Rectal smooth muscle tissue (tissue), 1 donor: ENCODE results near the gene SIL1.

Experiments used
- H3K27ac ChIP-seq: one replicate; pipeline ENCODE4 v1.7.0; 2013; ENCODE audit warnings: low read depth, low read length, inconsistent platforms
- H3K27me3 ChIP-seq: one replicate; pipeline ENCODE4 v1.7.0; 2013; ENCODE audit warnings: low read length; ENCODE audit not compliant: control insufficient read depth, insufficient read depth
- H3K36me3 ChIP-seq: one replicate; pipeline ENCODE4 v1.7.0; 2013; ENCODE audit warnings: low read length; ENCODE audit not compliant: control insufficient read depth, insufficient read depth
- H3K4me1 ChIP-seq: one replicate; pipeline ENCODE4 v1.7.0; 2013; ENCODE audit warnings: low read length; ENCODE audit not compliant: control insufficient read depth, insufficient read depth
- H3K4me3 ChIP-seq: one replicate; pipeline ENCODE4 v1.7.0; 2013; ENCODE audit warnings: low read length
- H3K9ac ChIP-seq: one replicate; pipeline ENCODE4 v1.7.0; 2013; ENCODE audit warnings: low read length

Gene SIL1

GRCh38 chr5:138967791-138968448 is 230.2 kb downstream of the SIL1 start:
- Histone ChIP-seq H3K4me3 (no peak overlapping the region), H3K27ac (no peak overlapping the region), H3K27me3 (no peaks in the 10 kb centered on the region), H3K9ac (no peak overlapping the region), H3K36me3 (no peaks in the 10 kb centered on the region), H3K4me1 (no peaks in the 10 kb centered on the region)

- Histone ChIP-seq H3K4me3 (no peak overlapping the region), H3K27ac (no peak overlapping the region), H3K9ac (no peak overlapping the region), H3K4me1 (no peaks in the 10 kb centered on the region), H3K36me3 (no peaks in the 10 kb centered on the region), H3K27me3 (no peaks in the 10 kb centered on the region)
Observed at GRCh38 chr5:138966236-138966985, 231.8 kb downstream of the SIL1 start.

- Histone ChIP-seq H3K4me3 (no peak overlapping the region), H3K4me1 (no peaks in the 10 kb centered on the region), H3K9ac (no peak overlapping the region), H3K36me3 (no peaks in the 10 kb centered on the region), H3K27ac (no peak overlapping the region), H3K27me3 (no peaks in the 10 kb centered on the region)
Observed at GRCh38 chr5:138965626-138966025, 232.5 kb downstream of the SIL1 start.

- Histone ChIP-seq H3K27me3 (no peaks in the 10 kb centered on the region), H3K9ac (no peak overlapping the region), H3K36me3 (no peaks in the 10 kb centered on the region), H3K4me3 (no peak overlapping the region), H3K4me1 (no peaks in the 10 kb centered on the region), H3K27ac (no peak overlapping the region)
Observed at GRCh38 chr5:138964647-138965201, 233.4 kb downstream of the SIL1 start.

DNA sequence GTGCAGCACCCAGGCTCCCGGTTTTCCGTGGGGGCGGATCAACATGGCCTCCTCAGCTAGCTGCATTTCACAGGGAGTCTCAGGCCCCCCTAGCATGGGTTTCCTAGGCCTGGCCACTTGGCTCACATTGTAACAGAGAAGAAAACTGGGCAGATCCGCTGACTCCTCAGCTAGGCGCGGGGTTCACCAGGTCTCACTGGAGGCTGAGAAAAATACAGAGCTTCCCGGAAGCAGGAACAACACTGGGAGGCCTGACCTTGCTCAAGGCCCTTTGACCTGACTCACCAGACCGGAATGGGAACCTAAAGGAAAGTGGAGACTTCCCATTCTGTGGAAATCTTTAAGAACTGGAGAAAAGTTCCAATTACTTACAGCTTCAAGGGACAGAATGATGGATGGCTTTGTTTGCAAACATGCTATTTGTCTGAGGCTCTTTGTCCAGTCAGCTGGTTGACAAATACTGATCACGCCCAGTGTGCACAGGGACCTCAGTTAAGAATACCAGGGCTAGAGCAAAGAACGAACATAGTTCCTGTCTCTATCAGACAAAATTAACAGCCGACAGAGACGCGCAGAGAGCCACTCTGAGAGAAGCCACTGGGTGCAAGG is 234.3 kb downstream of the SIL1 start:
- H3K27ac ChIP-seq, result no peak overlapping the region
- H3K4me1 ChIP-seq, result no peaks in the 10 kb centered on the region
- H3K9ac ChIP-seq, result no peak overlapping the region
- H3K36me3 ChIP-seq, result no peaks in the 10 kb centered on the region
- no peaks in the 10 kb centered on the region for H3K27me3 ChIP-seq
- H3K4me3 ChIP-seq, result no peak overlapping the region

DNA sequence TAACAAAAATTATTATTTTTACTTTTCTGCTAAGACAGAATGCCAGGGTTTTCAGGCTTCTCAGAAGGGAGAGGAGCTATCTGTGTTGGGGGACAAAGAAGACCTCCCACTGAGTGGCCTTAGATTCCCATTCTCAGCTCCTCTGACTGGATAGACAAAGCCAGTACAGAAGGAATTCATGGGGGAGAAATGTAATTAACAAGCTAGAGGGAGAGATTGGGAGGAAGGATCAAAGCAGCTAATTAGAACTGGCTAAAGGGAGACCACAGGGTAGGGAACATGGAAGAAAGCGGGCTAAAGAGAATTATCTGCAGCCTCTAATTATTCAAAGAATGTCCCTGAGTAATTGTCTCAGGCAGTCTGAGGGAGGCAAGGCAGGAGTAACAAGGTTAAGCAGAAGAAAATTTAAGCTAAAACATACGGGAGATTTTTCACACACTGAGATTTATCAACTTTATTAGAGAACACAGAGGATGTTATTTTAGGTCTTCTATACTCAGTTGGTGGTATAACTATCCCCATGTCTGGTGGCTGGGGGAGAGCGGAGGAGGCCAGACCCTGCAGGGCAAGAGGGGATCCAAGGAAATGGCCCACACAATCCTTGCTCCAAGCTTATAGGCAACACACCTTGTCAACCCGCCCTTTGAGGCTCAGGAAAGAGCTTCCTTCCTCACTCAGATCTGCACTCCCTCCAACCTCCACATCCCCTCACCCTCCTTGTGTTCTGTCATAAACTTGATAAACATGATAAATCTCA is 235.4 kb downstream of the SIL1 start:
- Histone ChIP-seq H3K9ac (no peak overlapping the region), H3K4me3 (no peak overlapping the region), H3K27me3 (no peaks in the 10 kb centered on the region), H3K36me3 (no peaks in the 10 kb centered on the region), H3K27ac (no peak overlapping the region), H3K4me1 (no peaks in the 10 kb centered on the region)

GRCh38 chr5:138961729-138962128 is 236.4 kb downstream of the SIL1 start:
- H3K4me3 ChIP-seq, result no peak overlapping the region
- H3K36me3 ChIP-seq, result no peaks in the 10 kb centered on the region
- no peak overlapping the region for H3K9ac ChIP-seq
- no peaks in the 10 kb centered on the region for H3K27me3 ChIP-seq
- no peaks in the 10 kb centered on the region for H3K4me1 ChIP-seq
- no peak overlapping the region for H3K27ac ChIP-seq

- Histone ChIP-seq H3K4me1 (no peaks in the 10 kb centered on the region), H3K4me3 (no peak overlapping the region), H3K9ac (no peak overlapping the region)
Observed at GRCh38 chr5:138961221-138961620, 236.9 kb downstream of the SIL1 start.

DNA sequence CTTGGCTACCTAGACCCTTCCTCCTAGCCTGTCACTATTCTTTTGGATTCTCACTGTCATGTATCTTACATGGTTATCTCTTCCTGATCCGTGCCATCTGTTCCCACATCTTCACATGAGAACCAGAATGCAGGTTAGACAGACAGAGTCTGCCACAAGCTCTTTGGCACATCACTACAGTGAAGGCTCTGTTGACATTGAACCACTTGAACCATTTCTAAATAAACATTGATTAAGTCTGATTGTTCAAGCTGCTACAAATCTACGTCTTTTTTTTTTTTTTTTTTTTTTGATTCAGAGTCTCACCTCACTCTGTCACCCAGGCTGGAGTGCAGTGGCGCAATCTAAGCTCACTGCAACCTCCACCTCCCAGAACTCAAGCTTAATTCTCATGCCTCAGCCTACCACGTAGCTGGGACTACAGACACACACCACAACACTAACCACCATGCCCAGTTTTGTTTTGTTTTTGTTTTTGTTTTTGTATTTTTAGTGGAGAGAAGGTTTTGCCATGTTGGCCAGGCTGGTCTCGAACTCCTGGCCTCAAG is 237.9 kb downstream of the SIL1 start:
- Histone ChIP-seq H3K27ac (no peak overlapping the region), H3K4me1 (no peaks in the 10 kb centered on the region), H3K27me3 (no peaks in the 10 kb centered on the region), H3K9ac (no peak overlapping the region), H3K4me3 (no peak overlapping the region), H3K36me3 (no peaks in the 10 kb centered on the region)

More at GRCh38 chr5:138961221-138961620, 236.9 kb downstream of the SIL1 start:
- Histone ChIP-seq H3K27ac (no peak overlapping the region), H3K36me3 (no peaks in the 10 kb centered on the region), H3K27me3 (no peaks in the 10 kb centered on the region)

- no peaks in the 10 kb centered on the region for H3K36me3 ChIP-seq
- no peak overlapping the region for H3K27ac ChIP-seq
- H3K27me3 ChIP-seq, result no peaks in the 10 kb centered on the region
- H3K9ac ChIP-seq, result no peak overlapping the region
- peaks cover 19% of the 10 kb centered on the region for H3K4me1 ChIP-seq
- no peak overlapping the region for H3K4me3 ChIP-seq
Observed at GRCh38 chr5:138956801-138957200, 241.4 kb downstream of the SIL1 start.

DNA sequence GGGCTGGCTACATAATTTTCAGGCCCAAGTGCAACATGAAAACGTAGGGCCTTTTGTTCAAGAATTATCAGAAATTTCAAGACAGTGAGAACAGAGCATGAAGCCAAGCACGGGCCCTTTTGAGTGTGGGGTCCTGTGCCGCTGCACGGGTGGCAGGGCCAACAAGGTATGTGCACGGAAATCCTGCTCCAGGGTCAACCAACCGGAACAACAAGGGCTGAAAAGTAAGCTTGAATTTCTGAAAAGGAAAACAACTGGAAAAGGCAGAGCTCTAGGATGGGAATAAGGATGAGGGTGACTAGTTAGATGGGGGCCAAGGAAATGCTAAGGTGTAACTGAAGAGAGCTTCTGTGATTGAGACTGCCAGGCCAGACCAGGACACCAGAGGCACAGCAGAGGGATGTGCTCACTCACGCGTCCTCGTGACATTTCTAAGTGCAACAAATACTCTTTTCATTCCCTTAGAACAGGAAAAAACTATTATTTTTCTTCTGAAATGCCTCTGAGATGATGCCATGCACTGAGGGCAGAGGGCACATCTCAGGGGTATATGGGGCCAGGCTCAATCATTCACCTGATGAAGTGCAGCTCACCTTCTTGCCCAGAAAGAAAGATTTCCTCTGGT is 242.4 kb downstream of the SIL1 start:
- no peak overlapping the region for H3K27ac ChIP-seq
- H3K4me3 ChIP-seq, result no peak overlapping the region
- no peaks in the 10 kb centered on the region for H3K36me3 ChIP-seq
- H3K9ac ChIP-seq, result no peak overlapping the region
- H3K27me3 ChIP-seq, result no peaks in the 10 kb centered on the region
- H3K4me1 ChIP-seq, result peaks cover 19% of the 10 kb centered on the region
